ENCODE measurements around the gene RAPGEF4. TPM values are rescaled to one million over a fixed set of nuclear protein-coding genes. Genes with fewer than 3 reads are reported as not detected.

RAPGEF4 gene
- total RNA-seq, 1 experiment from 2014 or later, result 0.59 TPM

DNA sequence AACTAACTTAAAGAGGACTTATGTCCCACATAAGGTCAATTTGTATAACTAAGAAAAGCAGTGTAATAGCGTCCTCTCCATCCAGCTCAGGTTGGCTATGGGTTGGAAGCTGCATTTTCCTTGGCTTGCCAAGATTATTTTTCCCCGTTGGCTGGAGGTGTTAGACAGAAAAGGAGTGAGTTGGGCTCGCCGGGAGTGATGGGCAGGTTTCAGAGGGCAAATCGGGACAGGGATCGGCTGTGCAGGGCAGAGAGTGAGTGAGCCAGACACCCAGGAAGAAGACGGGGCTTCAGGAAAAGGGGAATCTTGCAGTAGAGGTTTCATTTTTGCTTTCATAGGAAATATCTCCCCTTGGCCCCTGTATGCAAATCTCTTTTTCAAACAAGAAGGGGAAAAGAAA is 298.5 kb downstream of the RAPGEF4 start:
- intact Hi-C loops (cut with micrococcal nuclease), result no loop called here
- H4K20me1 ChIP-seq (ENCODE audit: insufficient read depth), result no peaks in the 10 kb centered on the region
- H3K4me3 ChIP-seq (replicated peaks in 1 of 2; ENCODE audit: low read depth in 1 of 2, low read length in 2 of 2), result no peak overlapping the region
- H3K79me2 ChIP-seq (ENCODE audit: insufficient read depth, low read length), result no peaks in the 10 kb centered on the region
- no peak overlapping the region for H3K9ac ChIP-seq (ENCODE audit: low read length)
- RAD21 ChIA-PET (ENCODE audit: low non-redundant PET in 1 of 2, low total read pairs in 2 of 2, uncharacterized antibody in 2 of 2, unreplicated experiment in 2 of 2), result no interaction called here
- H3K4me2 ChIP-seq (ENCODE audit: low read length), result no peak overlapping the region
- no peak for ATAC-seq
- H2AFZ ChIP-seq (ENCODE audit: low read depth, low read length, poor library complexity, severe bottlenecking), result no peak overlapping the region
- no peaks in the 10 kb centered on the region for H3K9me2 ChIP-seq (ENCODE audit: insufficient read depth)
- no peak for DNase-seq (ENCODE audit: low read depth, low spot score)
- H3K27ac ChIP-seq (ENCODE audit: low read depth, low read length), result no peak overlapping the region
- no peaks in the 10 kb centered on the region for H3K4me1 ChIP-seq (ENCODE audit: control insufficient read depth in 1 of 2, insufficient read depth in 2 of 2, low read length in 2 of 2)
- no peaks in the 10 kb centered on the region for H3K27me3 ChIP-seq (ENCODE audit: insufficient read depth, low read length)
- POLR2A ChIA-PET, result no interaction called here
- TF ChIP-seq POLR2AphosphoS5 (IDR thresholded peaks at IDR 0.05; ENCODE audit: low read depth, low read length), result no peak
- no peak for TF ChIP-seq EZH2 (IDR thresholded peaks at IDR 0.05)
- TF ChIP-seq, protein P1, sequence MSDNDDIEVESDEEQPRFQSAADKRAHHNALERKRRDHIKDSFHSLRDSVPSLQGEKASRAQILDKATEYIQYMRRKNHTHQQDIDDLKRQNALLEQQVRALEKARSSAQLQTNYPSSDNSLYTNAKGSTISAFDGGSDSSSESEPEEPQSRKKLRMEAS (IDR thresholded peaks at IDR 0.05), result no peak
- TF ChIP-seq ZFX (IDR thresholded peaks at IDR 0.05), result no peak
- TF ChIP-seq ELF1 (IDR thresholded peaks at IDR 0.05; ENCODE audit: borderline replicate concordance, low read depth), result no peak
- no peak for TF ChIP-seq YY1 (IDR thresholded peaks at IDR 0.05; ENCODE audit: extremely low read depth, insufficient replicate concordance, low read depth, low read length)
- no peak for TF ChIP-seq ZNF274 (IDR thresholded peaks at IDR 0.05; ENCODE audit: low read depth, low read length)
- TF ChIP-seq, protein P2, sequence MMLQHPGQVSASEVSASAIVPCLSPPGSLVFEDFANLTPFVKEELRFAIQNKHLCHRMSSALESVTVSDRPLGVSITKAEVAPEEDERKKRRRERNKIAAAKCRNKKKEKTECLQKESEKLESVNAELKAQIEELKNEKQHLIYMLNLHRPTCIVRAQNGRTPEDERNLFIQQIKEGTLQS (IDR thresholded peaks at IDR 0.05), result no peak
- no peak for TF ChIP-seq RAD21 (IDR thresholded peaks at IDR 0.05; ENCODE audit: low read depth)
- no TSS peak for BruUV-seq (replicated peaks)
- H3K36me3 ChIP-seq (ENCODE audit: control insufficient read depth in 1 of 2, insufficient read depth in 2 of 2, low read length in 2 of 2), result no peaks in the 10 kb centered on the region
- CTCF ChIA-PET, result no interaction called here
- no peaks in the 10 kb centered on the region for H3K9me3 ChIP-seq (ENCODE audit: control insufficient read depth in 1 of 2, insufficient read depth in 1 of 2, low read depth in 1 of 2, low read length in 2 of 2)

DNA sequence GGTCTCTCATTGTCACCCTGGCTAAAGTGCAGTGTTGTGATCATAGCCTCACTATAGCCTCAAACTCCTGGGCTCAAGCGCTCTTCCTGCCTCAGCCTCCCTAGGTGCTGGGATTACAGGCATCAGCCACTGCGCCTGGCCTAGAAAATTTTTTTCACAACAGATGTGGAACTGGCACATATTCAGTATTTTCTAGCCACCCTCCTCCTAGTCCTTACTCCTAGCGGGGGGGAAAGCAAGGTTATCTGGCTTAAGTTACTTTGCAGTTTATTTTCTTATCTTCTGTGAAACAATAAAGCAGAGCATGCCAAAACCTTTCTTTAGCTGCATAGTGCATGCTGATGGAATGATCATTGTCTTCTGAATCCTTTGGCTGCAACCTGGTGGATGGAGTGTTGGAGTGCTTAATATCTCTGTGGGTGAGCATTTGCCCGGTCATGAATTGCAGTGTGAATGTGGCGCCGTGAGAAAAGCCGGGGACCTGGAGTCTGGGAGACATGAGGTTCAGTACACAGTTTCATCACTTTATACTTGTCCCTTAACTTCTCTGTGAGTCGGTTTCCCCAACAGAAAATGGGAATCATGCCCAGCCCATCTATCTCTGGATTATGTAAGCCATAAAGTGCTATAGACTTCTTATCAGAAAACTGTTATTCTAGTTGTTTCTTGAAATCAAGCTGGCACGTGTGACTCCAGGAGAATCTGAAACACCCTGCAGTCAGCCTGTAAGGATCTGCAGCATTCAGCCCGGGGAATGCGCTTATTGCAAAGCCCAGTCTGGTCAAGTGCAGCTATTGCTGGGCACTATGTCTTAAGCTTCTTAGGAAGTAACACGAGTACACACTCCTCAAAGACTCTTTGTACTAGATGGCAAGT is 301.8 kb downstream of the RAPGEF4 start:
- Histone ChIP-seq H3K36me3 (ENCODE audit: control insufficient read depth in 1 of 2, insufficient read depth in 2 of 2, low read length in 2 of 2) (no peaks in the 10 kb centered on the region), H3K27ac (ENCODE audit: low read depth, low read length) (no peak overlapping the region), H3K9me3 (ENCODE audit: control insufficient read depth in 1 of 2, insufficient read depth in 1 of 2, low read depth in 1 of 2, low read length in 2 of 2) (no peaks in the 10 kb centered on the region), H3K4me2 (ENCODE audit: low read length) (no peak overlapping the region), H3K9ac (ENCODE audit: low read length) (no peak overlapping the region), H3K27me3 (ENCODE audit: insufficient read depth, low read length) (no peaks in the 10 kb centered on the region), H3K4me3 (replicated peaks in 1 of 2; ENCODE audit: low read depth in 1 of 2, low read length in 2 of 2) (no peak overlapping the region), H2AFZ (ENCODE audit: low read depth, low read length, poor library complexity, severe bottlenecking) (no peak overlapping the region), H3K9me2 (ENCODE audit: insufficient read depth) (no peaks in the 10 kb centered on the region), H3K79me2 (ENCODE audit: insufficient read depth, low read length) (no peaks in the 10 kb centered on the region), H4K20me1 (ENCODE audit: insufficient read depth) (no peaks in the 10 kb centered on the region), H3K4me1 (ENCODE audit: control insufficient read depth in 1 of 2, insufficient read depth in 2 of 2, low read length in 2 of 2) (no peaks in the 10 kb centered on the region)
- ChIA-PET RAD21 (ENCODE audit: low non-redundant PET in 1 of 2, low total read pairs in 2 of 2, uncharacterized antibody in 2 of 2, unreplicated experiment in 2 of 2) (no interaction called here), CTCF (no interaction called here), POLR2A (no interaction called here)
- no TSS peak for BruUV-seq (replicated peaks)
- no peak for ATAC-seq
- DNase-seq (ENCODE audit: low read depth, low spot score), result no peak
- intact Hi-C loops (cut with micrococcal nuclease), result no loop called here
- TF ChIP-seq SP1 (IDR thresholded peaks at IDR 0.05; ENCODE audit: low read depth) (no peak), POLR2AphosphoS5 (IDR thresholded peaks at IDR 0.05; ENCODE audit: low read depth, low read length) (no peak), TCF7L2 (IDR thresholded peaks at IDR 0.05; ENCODE audit: borderline replicate concordance, extremely low read depth, insufficient read depth, insufficient read length) (no peak), ZFX (IDR thresholded peaks at IDR 0.05) (no peak), EZH2 (IDR thresholded peaks at IDR 0.05) (no peak), JUND (IDR thresholded peaks at IDR 0.05) (no peak)
- TF ChIP-seq, protein P2 (IDR thresholded peaks at IDR 0.05), result no peak
- TF ChIP-seq, protein P3, sequence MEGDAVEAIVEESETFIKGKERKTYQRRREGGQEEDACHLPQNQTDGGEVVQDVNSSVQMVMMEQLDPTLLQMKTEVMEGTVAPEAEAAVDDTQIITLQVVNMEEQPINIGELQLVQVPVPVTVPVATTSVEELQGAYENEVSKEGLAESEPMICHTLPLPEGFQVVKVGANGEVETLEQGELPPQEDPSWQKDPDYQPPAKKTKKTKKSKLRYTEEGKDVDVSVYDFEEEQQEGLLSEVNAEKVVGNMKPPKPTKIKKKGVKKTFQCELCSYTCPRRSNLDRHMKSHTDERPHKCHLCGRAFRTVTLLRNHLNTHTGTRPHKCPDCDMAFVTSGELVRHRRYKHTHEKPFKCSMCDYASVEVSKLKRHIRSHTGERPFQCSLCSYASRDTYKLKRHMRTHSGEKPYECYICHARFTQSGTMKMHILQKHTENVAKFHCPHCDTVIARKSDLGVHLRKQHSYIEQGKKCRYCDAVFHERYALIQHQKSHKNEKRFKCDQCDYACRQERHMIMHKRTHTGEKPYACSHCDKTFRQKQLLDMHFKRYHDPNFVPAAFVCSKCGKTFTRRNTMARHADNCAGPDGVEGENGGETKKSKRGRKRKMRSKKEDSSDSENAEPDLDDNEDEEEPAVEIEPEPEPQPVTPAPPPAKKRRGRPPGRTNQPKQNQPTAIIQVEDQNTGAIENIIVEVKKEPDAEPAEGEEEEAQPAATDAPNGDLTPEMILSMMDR (IDR thresholded peaks at IDR 0.05 in 2 of 3, conservative IDR thresholded peaks at IDR 0.05 in 1 of 3; ENCODE audit: borderline replicate concordance in 1 of 3, insufficient read depth in 1 of 3, low read depth in 2 of 3, low read length in 2 of 3), result no peak
